Stomach (tissue), 9 donors: ENCODE results near the gene CCDC86. TPM values are rescaled to one million over a fixed set of nuclear protein-coding genes. Genes with fewer than 3 reads are reported as not detected.

ENCODE experiments used
- DNase-seq, 2 donors: peaks; one replicate each; pipeline versions ENCODE4 v3.0.0 to v3.0.0-alpha.2; 2013 to 2019
- H3K27ac ChIP-seq, 5 donors: fragments of 200-600 bp in 4 of 5; sonication (generic) in 4 of 5; one replicate each; pipeline ENCODE4 v1.5.1; 2013 to 2019; ENCODE audit warnings: mild to moderate bottlenecking in 1 of 5, moderate library complexity in 1 of 5
- H3K27me3 ChIP-seq, 3 donors: fragments of 200-600 bp; sonication (generic); one replicate each; pipeline ENCODE4 v1.5.1; 2017 to 2019; ENCODE audit warnings: mixed run types in 1 of 3
- H3K36me3 ChIP-seq, 4 donors: fragments of 200-600 bp; sonication (generic); 1 replicate in 3 of 4; 2 replicates in 1 of 4; pipeline ENCODE4 v1.5.1; 2016 to 2019
- H3K4me1 ChIP-seq, 4 donors: fragments of 200-600 bp; sonication (generic); one replicate each; pipeline ENCODE4 v1.5.1; 2016 to 2019
- H3K4me3 ChIP-seq, 4 donors: fragments of 200-600 bp; sonication (generic) in 3 of 4; one replicate each; pipeline ENCODE4 v1.5.1; 2016 to 2019; ENCODE audit warnings: mild to moderate bottlenecking in 1 of 4
- H3K9me3 ChIP-seq, 4 donors: fragments of 200-600 bp; sonication (generic); one replicate each; pipeline ENCODE4 v1.5.1; 2016 to 2019
- CTCF ChIP-seq, 7 experiments: fragments of 450-650 bp in 4 of 7; fragments of 200-600 bp in 3 of 7; sonication (generic) in 3 of 7; IDR thresholded peaks; one replicate each; pipeline ENCODE4 v1.5.1; 2016 to 2019; ENCODE audit warnings: antibody characterized with exemption in 7 of 7, control low read depth in 2 of 7, mild to moderate bottlenecking in 1 of 7
- EP300 ChIP-seq: sonication (generic); formaldehyde crosslinking; IDR thresholded peaks from one replicate; pipeline ENCODE4 v1.6.1; 2017; ENCODE audit warnings: antibody characterized with exemption
- POLR2A ChIP-seq, 4 donors: fragments of 450-650 bp; IDR thresholded peaks; one replicate each; pipeline ENCODE4 v1.6.1; 2016; ENCODE audit warnings: antibody characterized with exemption in 4 of 4, control low read depth in 2 of 4, mild to moderate bottlenecking in 1 of 4, moderate library complexity in 1 of 4
- POLR2AphosphoS5 ChIP-seq, 3 donors: sonication (generic); formaldehyde crosslinking; IDR thresholded peaks; one replicate each; pipeline ENCODE4 v1.6.1; 2016; ENCODE audit warnings: antibody characterized with exemption in 3 of 3
- WGBS, 5 donors: extraction: QIAGEN DNeasy Blood & Tissue Kit in 3 of 5; methylation state at CpG; one replicate each; pipeline versions ENCODE4 v1.1.5 to v1.1.7; 2013 to 2018; 5-methylcytosine and 5-hydroxymethylcytosine counted together
- intact Hi-C: fragments of 100-400 bp; cut with DNase I; formaldehyde crosslinking; loops from one replicate; pipeline ENCODE4 v1.15.1; 2023; ENCODE audit warnings: low total_unique reads
- polyA plus RNA-seq, 3 donors: library from polyadenylated mRNA; stranded (reverse); fragments of 200-250 nt; gene quantifications; one replicate each; pipeline ENCODE4 v1.2.3, GENCODE V29; 2013
- total RNA-seq, 5 donors: library from RNA; depleted of rRNA; stranded (reverse); fragments of >200 nt; gene quantifications; one replicate each; pipeline versions ENCODE4 v1.1.0 to v1.2.3, GENCODE V29; 2014 to 2016
- donor health status: healthy with polysubstance abuse.
- donor health status: Bipolar disorder and iron deficiency.
- donor health status: healthy.

CCDC86 gene
- total and polyA plus RNA-seq, 8 donors, result 7.0 to 37.9 (median 16.2) TPM

GRCh38 chr11:60844870-60845221 lies 2.9 kb downstream of the CCDC86 start:
- H3K4me1 ChIP-seq, result peaks cover 33 to 52% (median 51%) of the 10 kb centered on the region in 4 donors
- H3K27me3 ChIP-seq, result no peaks in the 10 kb centered on the region
- peak overlapping the region in 2 of 4 donors; percentile 90 to 94 for H3K4me3 ChIP-seq
- TF ChIP-seq EP300, result no peak
- TF ChIP-seq POLR2A (IDR thresholded peaks at IDR 0.05), result no peak
- TF ChIP-seq POLR2AphosphoS5 (IDR thresholded peaks at IDR 0.05), result no peak
- TF ChIP-seq CTCF (IDR thresholded peaks at IDR 0.05), result no peak
- no peaks in the 10 kb centered on the region for H3K9me3 ChIP-seq
- peak overlapping the region in 2 of 5 donors; percentile 32 to 89 for H3K27ac ChIP-seq
- H3K36me3 ChIP-seq, result peaks cover 14 to 42% (median 25%) of the 10 kb centered on the region in 4 donors
- WGBS, 5 donors, result 27 to 43% (median 29%) methylated on average over 4 of the region's 4 CpGs
- intact Hi-C loops, result no loop called here
- DNase-seq, result no peak

- intact Hi-C loops, result no loop called here
- TF ChIP-seq POLR2AphosphoS5 (IDR thresholded peaks at IDR 0.05), result no peak
- TF ChIP-seq POLR2A (IDR thresholded peaks at IDR 0.05), result no peak
- TF ChIP-seq CTCF (IDR thresholded peaks at IDR 0.05), result no peak
- no peak for TF ChIP-seq EP300
- 73 to 87% (median 80%) methylated on average over 8 of the region's 8 CpGs for WGBS, 5 donors
- H3K27ac ChIP-seq, result peak overlapping the region in 1 of 5 donors; percentile 32
- H3K4me1 ChIP-seq, result peaks cover 33 to 52% (median 50%) of the 10 kb centered on the region in 4 donors
- peaks cover 19 to 47% (median 30%) of the 10 kb centered on the region in 4 donors for H3K36me3 ChIP-seq
- H3K4me3 ChIP-seq, result peak overlapping the region in 1 of 4 donors; percentile 19
- no peak for DNase-seq
- H3K9me3 ChIP-seq, result no peaks in the 10 kb centered on the region
- no peaks in the 10 kb centered on the region for H3K27me3 ChIP-seq
Measured at GRCh38 chr11:60845338-60845737, 3.4 kb downstream of the CCDC86 start.

GRCh38 chr11:60847281-60847680 lies 5.4 kb downstream of the CCDC86 start:
- 68 to 84% (median 74%) methylated on average over 10 to 13 of the region's 13 CpGs for WGBS, 5 donors
- no peak for DNase-seq
- intact Hi-C loops, result no loop called here
- Histone ChIP-seq H3K27ac (no peak overlapping the region), H3K36me3 (peaks cover 29 to 67% (median 48%) of the 10 kb centered on the region in 4 donors), H3K4me3 (no peak overlapping the region), H3K27me3 (no peaks in the 10 kb centered on the region), H3K9me3 (no peaks in the 10 kb centered on the region), H3K4me1 (peaks cover 28 to 47% (median 41%) of the 10 kb centered on the region in 4 donors)
- TF ChIP-seq POLR2AphosphoS5 (IDR thresholded peaks at IDR 0.05) (no peak), CTCF (IDR thresholded peaks at IDR 0.05) (no peak), POLR2A (IDR thresholded peaks at IDR 0.05) (no peak), EP300 (no peak)

GRCh38 chr11:60847896-60848295 lies 6.0 kb downstream of the CCDC86 start:
- intact Hi-C loops, result no loop called here
- Histone ChIP-seq H3K9me3 (no peaks in the 10 kb centered on the region), H3K4me3 (no peak overlapping the region), H3K27ac (no peak overlapping the region), H3K4me1 (peaks cover 31 to 47% (median 38%) of the 10 kb centered on the region in 4 donors), H3K36me3 (peaks cover 29 to 73% (median 51%) of the 10 kb centered on the region in 4 donors), H3K27me3 (peaks cover 0 to 6% (median 0%) of the 10 kb centered on the region in 3 donors)
- TF ChIP-seq CTCF (IDR thresholded peaks at IDR 0.05), result no peak
- TF ChIP-seq POLR2A (IDR thresholded peaks at IDR 0.05), result no peak
- TF ChIP-seq EP300, result no peak
- no peak for TF ChIP-seq POLR2AphosphoS5 (IDR thresholded peaks at IDR 0.05)
- DNase-seq, result no peak
- WGBS, 5 donors, result 89 to 96% (median 93%) methylated on average over 12 of the region's 12 CpGs
